GM13976 (cell line): Measurements from ENCODE around the gene CACFD1.

ENCODE experiments used
- DNase-seq: peaks from one replicate; pipeline ENCODE4 v3.0.0; 2012; ENCODE audit warnings: low spot score
- in situ Hi-C: fragments of 300-500 bp; cut with MboI; formaldehyde crosslinking; loops from one replicate; pipeline ENCODE4 v1.12.0; 2022; ENCODE audit warnings: low sequenced_read_pairs, mixed read lengths, inconsistent platforms; ENCODE audit not compliant: unreplicated experiment
- TF ChIP-seq, protein P1 (sequence below): IDR thresholded peaks from 2 replicates; pipeline ENCODE4 v1.5.1; 2012; ENCODE audit warnings: borderline replicate concordance, mild to moderate bottlenecking; ENCODE audit not compliant: insufficient read depth; ENCODE audit errors: extremely low read depth, missing control alignments, control extremely low read depth

Gene CACFD1

DNA sequence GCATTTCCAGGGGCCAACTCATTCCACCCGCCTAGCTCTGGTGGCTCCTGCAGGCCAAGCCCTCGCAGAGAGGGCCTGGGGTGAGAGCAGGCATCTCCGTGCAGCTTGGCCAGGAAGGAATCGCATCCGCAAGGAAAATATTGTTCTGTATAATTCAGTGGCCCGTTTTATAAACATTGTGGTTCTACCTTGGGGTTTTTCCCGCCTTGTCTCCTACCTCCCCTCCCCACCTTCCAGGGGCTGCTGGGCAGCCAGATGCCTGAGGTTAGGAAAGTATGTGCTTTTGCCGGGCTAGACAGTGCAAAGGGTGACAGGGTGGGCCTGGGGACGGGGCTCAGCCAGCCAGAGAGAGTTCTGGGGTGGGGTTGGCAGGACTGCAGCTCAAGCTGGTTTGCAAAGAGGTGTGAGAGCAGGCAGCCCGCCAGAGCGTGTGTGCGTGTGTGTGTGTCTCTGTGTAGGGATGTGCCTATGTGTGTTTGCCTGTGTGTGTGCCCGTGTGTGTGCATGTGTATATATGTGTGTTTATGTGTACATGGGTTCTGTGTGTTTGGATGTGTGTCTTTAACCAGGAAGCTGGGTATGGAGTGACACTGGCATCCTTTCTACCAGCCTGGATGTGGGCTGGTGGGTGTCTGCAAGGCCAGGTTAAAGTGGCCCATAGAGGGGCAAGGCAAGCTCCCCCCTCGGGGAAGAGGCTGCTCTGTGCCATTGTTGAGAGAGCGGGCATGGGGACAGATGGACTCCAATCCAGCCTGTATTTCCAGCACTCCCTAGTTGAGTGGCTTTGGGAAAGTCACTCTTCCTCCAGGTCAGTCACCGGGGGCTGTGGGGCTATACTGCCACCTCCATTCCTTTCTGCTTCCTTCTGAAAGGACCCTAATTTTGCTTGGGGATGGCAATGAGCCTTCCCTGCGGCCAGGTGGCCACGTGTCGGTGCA lies 29.7 kb downstream of the CACFD1 start:
- in situ Hi-C loops: loop anchor here (25.0 kb wide), 1 partner anchor 302 kb away; no protein-coding TSS in a partner anchor
- no peak for DNase-seq
- TF ChIP-seq, protein P1, sequence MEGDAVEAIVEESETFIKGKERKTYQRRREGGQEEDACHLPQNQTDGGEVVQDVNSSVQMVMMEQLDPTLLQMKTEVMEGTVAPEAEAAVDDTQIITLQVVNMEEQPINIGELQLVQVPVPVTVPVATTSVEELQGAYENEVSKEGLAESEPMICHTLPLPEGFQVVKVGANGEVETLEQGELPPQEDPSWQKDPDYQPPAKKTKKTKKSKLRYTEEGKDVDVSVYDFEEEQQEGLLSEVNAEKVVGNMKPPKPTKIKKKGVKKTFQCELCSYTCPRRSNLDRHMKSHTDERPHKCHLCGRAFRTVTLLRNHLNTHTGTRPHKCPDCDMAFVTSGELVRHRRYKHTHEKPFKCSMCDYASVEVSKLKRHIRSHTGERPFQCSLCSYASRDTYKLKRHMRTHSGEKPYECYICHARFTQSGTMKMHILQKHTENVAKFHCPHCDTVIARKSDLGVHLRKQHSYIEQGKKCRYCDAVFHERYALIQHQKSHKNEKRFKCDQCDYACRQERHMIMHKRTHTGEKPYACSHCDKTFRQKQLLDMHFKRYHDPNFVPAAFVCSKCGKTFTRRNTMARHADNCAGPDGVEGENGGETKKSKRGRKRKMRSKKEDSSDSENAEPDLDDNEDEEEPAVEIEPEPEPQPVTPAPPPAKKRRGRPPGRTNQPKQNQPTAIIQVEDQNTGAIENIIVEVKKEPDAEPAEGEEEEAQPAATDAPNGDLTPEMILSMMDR: no peak

DNA sequence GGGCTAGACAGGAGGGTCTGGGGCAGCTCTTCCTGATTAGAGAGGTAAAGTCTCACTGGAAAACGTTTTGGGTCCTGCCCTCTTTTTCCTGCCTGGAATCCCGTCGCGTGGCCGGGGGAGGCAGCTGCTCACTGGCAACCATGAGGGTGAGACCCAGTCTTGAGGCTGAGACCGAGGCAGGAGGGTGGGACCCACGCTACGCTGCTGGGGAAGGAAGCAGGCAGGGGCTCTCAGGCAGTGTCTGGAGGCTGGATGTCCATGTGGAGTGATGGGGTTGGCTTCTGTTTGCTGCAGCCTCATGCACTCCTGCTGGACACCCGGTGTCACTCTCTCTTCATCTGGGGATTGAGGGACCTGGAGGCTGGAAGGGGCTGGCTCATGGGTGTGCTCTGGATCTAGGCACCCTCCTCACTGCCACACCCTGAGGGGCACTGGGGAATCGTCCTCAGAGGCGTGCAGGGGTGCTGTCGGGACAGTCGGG lies 30.5 kb downstream of the CACFD1 start:
- in situ Hi-C loops: loop anchor here (25.0 kb wide), 1 partner anchor 303 kb away; no protein-coding TSS in a partner anchor
- TF ChIP-seq, protein P1: no peak
- DNase-seq: no peak

DNA sequence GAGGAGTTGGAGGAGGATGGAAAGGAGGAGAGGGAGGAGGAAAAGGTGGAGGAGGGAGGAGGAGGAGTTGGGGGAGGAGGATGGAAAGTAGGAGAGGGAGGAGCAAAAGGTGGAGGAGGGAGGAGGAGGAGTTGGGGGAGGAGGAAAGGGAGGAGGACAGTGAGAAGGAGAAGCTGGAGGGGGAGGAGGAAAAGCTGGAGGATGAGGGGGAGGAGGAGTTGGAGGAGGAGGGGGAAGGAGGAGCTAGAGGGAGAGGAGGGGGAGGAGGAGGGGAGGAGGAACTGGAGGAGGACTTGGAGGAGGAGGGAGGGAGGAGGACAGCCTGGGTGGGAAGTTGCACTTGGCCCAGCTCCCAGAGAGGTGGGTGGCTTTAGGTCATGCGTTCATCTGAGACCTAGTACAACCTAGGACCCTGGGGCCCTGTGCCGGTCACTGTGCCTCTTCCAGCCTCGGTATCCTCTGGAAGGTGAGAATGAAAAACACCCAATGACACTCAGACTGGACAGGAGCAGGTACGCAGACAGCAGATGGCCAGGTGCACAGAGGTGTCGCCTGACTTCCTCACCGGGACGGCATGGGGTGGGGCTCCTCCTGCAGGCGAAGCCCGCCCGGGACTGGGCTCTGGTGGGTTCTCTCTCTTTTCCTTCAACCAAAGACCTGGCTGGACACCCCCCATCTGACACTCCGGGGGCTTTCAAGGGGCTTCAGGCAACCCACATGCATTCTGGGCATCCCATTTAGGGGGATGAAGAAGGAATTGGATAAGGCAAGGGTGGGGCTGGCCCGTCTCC lies 31.3 kb downstream of the CACFD1 start:
- no peak for DNase-seq
- TF ChIP-seq, protein P1: no peak
- in situ Hi-C loops: loop anchor here (25.0 kb wide), 1 partner anchor 304 kb away; no protein-coding TSS in a partner anchor

DNA sequence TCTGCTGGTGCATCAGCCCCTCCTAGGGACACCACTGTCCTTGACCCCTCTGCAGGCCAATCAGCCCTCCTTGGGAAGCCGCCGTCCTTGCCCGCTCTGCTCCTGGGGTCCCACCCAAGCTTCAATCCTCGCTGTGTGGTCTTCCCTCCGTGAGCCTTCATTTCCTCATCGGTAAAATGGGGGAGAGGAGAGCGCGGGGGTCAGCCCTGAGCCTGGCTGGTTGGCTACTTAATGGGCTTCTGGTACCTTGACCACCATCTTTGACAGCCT lies 31.8 kb downstream of the CACFD1 start:
- TF ChIP-seq, protein P1: no peak
- in situ Hi-C loops: loop anchor here (25.0 kb wide), 1 partner anchor 304 kb away; no protein-coding TSS in a partner anchor
- no peak for DNase-seq

DNA sequence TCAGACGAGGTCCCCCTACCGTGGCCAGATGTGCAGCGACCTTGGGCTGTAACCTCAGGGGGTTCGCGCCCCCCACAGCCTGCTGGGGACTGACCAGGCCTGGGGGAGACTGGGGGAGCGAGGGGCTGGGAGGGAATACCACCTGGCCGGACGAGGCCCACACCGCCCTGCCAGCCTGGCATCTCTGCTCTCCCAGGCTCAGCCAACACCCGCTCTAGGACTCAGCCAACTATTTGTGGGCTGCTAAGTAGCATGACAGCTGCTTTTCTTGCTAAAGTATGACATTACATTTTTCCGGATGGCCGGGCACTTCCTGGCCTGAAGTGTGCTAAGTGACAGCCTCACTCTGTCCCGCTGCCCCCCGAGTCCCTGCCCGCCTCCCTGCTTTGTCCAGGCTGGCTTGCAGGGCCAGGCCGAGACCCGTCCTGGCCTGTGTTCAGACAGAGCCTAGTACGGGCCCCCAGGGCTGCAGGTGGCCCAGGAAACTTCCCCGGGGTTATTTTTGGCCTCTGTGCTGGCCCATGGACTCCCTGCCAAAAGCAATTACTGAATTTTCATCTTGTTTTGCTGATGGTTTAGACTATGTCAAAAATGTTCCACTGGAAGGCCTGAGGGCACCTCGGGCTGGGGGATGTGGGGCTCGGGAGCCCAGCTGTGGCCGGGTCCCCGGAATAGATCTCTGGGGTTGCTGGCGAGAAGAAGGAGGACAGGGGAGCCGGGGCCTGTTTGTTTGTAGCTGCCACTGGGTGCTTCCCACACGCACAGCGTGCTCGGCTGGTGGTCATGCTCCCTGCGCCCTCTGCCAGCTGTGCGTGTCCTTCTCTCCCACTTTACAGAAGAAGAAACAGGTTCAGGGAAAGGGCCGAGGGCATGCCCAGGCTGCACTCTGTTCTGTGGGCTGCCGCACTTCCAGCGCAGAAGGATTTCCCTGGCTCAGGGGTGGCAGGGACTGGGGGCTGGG lies 32.6 kb downstream of the CACFD1 start:
- in situ Hi-C loops: loop anchor here (25.0 kb wide), 1 partner anchor 305 kb away; no protein-coding TSS in a partner anchor
- TF ChIP-seq, protein P1: no peak
- no peak for DNase-seq
